Osteoblast (primary cell): ENCODE measurements around the gene ZNF277. TPM values are rescaled to one million over a fixed set of nuclear protein-coding genes. Genes with fewer than 3 reads are reported as not detected.

ENCODE experiments used
- DNase-seq: peaks from one replicate; pipeline ENCODE4 v3.0.0; 2011; ENCODE audit warnings: low spot score, mixed read lengths; ENCODE audit not compliant: insufficient read length; ENCODE audit errors: missing footprints
- H2AFZ ChIP-seq: 2 replicates; pipeline ENCODE4 v1.6.0; 2011; ENCODE audit warnings: mild to moderate bottlenecking, low read length
- H3K27ac ChIP-seq: 2 replicates; pipeline ENCODE4 v1.5.1; 2011; ENCODE audit warnings: mild to moderate bottlenecking, low read depth, low read length, moderate library complexity
- H3K27me3 ChIP-seq: 2 replicates; pipeline ENCODE4 v1.6.0; 2012; ENCODE audit warnings: mild to moderate bottlenecking, control low read depth, inconsistent platforms, low read length, moderate library complexity; ENCODE audit not compliant: insufficient read depth
- H3K36me3 ChIP-seq: 2 replicates; pipeline ENCODE4 v1.5.1; 2011; ENCODE audit warnings: mild to moderate bottlenecking, low read length, control low read depth, moderate library complexity; ENCODE audit not compliant: insufficient read depth
- H3K4me1 ChIP-seq: 2 replicates; pipeline ENCODE4 v1.5.1; 2011; ENCODE audit warnings: mild to moderate bottlenecking, low read length, control low read depth, moderate library complexity; ENCODE audit not compliant: insufficient read depth
- H3K4me2 ChIP-seq: 2 replicates; pipeline ENCODE4 v1.6.0; 2011; ENCODE audit warnings: mild to moderate bottlenecking, low read length; ENCODE audit not compliant: insufficient read depth
- H3K4me3 ChIP-seq: fragments of 200-600 bp; sonication (generic); 3 replicates; pipeline ENCODE4 v1.5.1; 2012; ENCODE audit warnings: mild to moderate bottlenecking, low read length, inconsistent platforms; ENCODE audit not compliant: insufficient read depth
- H3K79me2 ChIP-seq: 2 replicates; pipeline ENCODE4 v1.6.0; 2012; ENCODE audit warnings: mild to moderate bottlenecking, low read length, control low read depth, inconsistent platforms; ENCODE audit not compliant: insufficient read depth
- H3K9me3 ChIP-seq: 2 replicates; pipeline ENCODE4 v1.5.1; 2011; ENCODE audit warnings: low read depth, low read length, control low read depth
- H4K20me1 ChIP-seq: 2 replicates; pipeline ENCODE4 v1.6.0; 2012; ENCODE audit warnings: mild to moderate bottlenecking, low read length, control low read depth; ENCODE audit not compliant: insufficient read depth
- total RNA-seq: library from RNA; depleted of rRNA; stranded (reverse); fragments of >200 nt; gene quantifications from 2 replicates; pipeline ENCODE4 v1.2.3, GENCODE V29; 2012
- TF ChIP-seq, protein P1 (sequence below): IDR thresholded peaks from 2 replicates; pipeline ENCODE4 v1.5.1; 2011; ENCODE audit warnings: mild to moderate bottlenecking, low read depth, low read length, moderate library complexity; ENCODE audit errors: extremely low read depth

The ZNF277 gene
- total RNA-seq, 1 donor: 58.6 TPM

DNA sequence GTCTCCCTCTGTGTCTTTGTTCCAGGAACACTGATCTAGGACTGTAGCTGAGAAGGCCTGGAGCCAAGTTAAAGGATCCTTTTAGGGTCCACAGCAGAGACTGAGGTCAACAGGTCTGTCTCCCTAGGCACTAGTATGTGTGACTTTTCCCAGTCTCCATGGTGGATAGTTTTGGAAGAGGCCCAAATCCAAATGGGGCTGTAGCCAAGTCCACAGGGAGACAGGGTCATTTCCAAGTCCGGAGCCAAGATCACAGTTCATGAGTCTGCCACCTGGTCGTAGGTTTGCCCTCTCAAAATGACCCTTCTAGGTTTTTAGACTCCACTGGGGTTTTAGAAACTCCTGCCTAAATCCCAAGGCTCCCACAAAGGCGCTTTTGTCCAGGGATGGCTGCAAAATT is 16.8 kb downstream of the ZNF277 start:
- Histone ChIP-seq H3K27me3 (no peaks in the 10 kb centered on the region), H3K79me2 (peaks cover 40% of the 10 kb centered on the region), H3K4me1 (no peaks in the 10 kb centered on the region), H3K4me2 (no peak overlapping the region), H3K4me3 (no peak overlapping the region), H3K9me3 (no peaks in the 10 kb centered on the region), H4K20me1 (peaks cover 8% of the 10 kb centered on the region), H3K36me3 (no peaks in the 10 kb centered on the region), H2AFZ (no peak overlapping the region), H3K27ac (no peak overlapping the region)
- no peak for DNase-seq
- TF ChIP-seq, protein P1, sequence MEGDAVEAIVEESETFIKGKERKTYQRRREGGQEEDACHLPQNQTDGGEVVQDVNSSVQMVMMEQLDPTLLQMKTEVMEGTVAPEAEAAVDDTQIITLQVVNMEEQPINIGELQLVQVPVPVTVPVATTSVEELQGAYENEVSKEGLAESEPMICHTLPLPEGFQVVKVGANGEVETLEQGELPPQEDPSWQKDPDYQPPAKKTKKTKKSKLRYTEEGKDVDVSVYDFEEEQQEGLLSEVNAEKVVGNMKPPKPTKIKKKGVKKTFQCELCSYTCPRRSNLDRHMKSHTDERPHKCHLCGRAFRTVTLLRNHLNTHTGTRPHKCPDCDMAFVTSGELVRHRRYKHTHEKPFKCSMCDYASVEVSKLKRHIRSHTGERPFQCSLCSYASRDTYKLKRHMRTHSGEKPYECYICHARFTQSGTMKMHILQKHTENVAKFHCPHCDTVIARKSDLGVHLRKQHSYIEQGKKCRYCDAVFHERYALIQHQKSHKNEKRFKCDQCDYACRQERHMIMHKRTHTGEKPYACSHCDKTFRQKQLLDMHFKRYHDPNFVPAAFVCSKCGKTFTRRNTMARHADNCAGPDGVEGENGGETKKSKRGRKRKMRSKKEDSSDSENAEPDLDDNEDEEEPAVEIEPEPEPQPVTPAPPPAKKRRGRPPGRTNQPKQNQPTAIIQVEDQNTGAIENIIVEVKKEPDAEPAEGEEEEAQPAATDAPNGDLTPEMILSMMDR: no peak

- H3K4me1 ChIP-seq: no peaks in the 10 kb centered on the region
- no peaks in the 10 kb centered on the region for H3K9me3 ChIP-seq
- H3K27me3 ChIP-seq: no peaks in the 10 kb centered on the region
- no peak overlapping the region for H2AFZ ChIP-seq
- H3K4me3 ChIP-seq: no peak overlapping the region
- peaks cover 8% of the 10 kb centered on the region for H4K20me1 ChIP-seq
- H3K27ac ChIP-seq: no peak overlapping the region
- no peak overlapping the region for H3K4me2 ChIP-seq
- H3K79me2 ChIP-seq: peaks cover 36% of the 10 kb centered on the region
- TF ChIP-seq, protein P1: no peak
- H3K36me3 ChIP-seq: no peaks in the 10 kb centered on the region
- no peak for DNase-seq
Measured at GRCh38 chr7:112224186-112224585, 17.7 kb downstream of the ZNF277 start.

DNA sequence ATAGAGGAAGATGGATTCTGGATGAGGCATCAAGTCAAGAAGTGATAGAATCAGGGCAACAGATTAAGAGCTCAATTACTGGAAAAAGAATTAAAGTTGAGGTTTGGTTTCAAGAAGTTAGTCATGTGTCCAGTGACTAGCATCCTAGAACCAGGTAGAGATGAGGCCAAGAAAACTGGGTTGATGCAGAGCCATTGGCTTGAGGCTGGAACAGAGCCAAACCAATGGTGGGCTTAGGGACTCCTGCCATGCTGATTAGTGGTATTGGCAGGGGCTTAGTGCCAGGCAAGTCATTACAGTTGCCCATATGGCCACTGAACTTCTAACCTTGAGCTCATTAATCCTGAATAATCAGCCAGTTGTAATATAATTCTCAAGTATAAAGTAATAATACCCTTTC is 18.5 kb downstream of the ZNF277 start:
- H2AFZ ChIP-seq: no peak overlapping the region
- no peaks in the 10 kb centered on the region for H3K9me3 ChIP-seq
- no peaks in the 10 kb centered on the region for H3K27me3 ChIP-seq
- H3K27ac ChIP-seq: no peak overlapping the region
- no peak overlapping the region for H3K4me2 ChIP-seq
- no peaks in the 10 kb centered on the region for H3K4me1 ChIP-seq
- peaks cover 3% of the 10 kb centered on the region for H4K20me1 ChIP-seq
- TF ChIP-seq, protein P1: no peak
- H3K36me3 ChIP-seq: no peaks in the 10 kb centered on the region
- no peak overlapping the region for H3K4me3 ChIP-seq
- DNase-seq: no peak
- H3K79me2 ChIP-seq: peaks cover 31% of the 10 kb centered on the region

GRCh38 chr7:112226701-112227276 is 20.3 kb downstream of the ZNF277 start:
- Histone ChIP-seq H3K4me2 (no peak overlapping the region), H3K4me1 (no peaks in the 10 kb centered on the region), H3K27me3 (no peaks in the 10 kb centered on the region), H2AFZ (no peak overlapping the region), H3K79me2 (peaks cover 27% of the 10 kb centered on the region), H3K4me3 (no peak overlapping the region), H4K20me1 (peaks cover 3% of the 10 kb centered on the region), H3K36me3 (no peaks in the 10 kb centered on the region), H3K27ac (no peak overlapping the region), H3K9me3 (no peaks in the 10 kb centered on the region)
- no peak for DNase-seq
- TF ChIP-seq, protein P1: no peak
